Pancreas (tissue), 10 donors: ENCODE results near the gene ALOX5AP. TPM values are rescaled to one million over a fixed set of nuclear protein-coding genes. Genes with fewer than 3 reads are reported as not detected.

Experiments used
- ATAC-seq, 4 donors: fragments of 200-7000 bp; cut with Tn5 transposase; one replicate each; pipeline versions ENCODE4 v1.8.0 to v1.9.1; 2020; ENCODE audit warnings: mild to moderate bottlenecking in 4 of 4, moderate library complexity in 4 of 4
- DNase-seq, 6 donors: peaks; one replicate each; pipeline ENCODE4 v3.0.0-alpha.2; 2020
- FAIRE-seq: peaks from 2 replicates; lab custom pipeline; 2012; peaks lifted over from hg19 to GRCh38; lab: Jason Lieb, UNC
- H3K27ac ChIP-seq, 4 donors: fragments of 200-600 bp; sonication (generic); 1 replicate in 3 of 4; 2 replicates in 1 of 4; pipeline versions ENCODE4 v1.5.0 to v1.8.0; 2020
- H3K27me3 ChIP-seq, 4 donors: fragments of 200-600 bp; one replicate each; pipeline ENCODE4 v1.8.0; 2021
- H3K36me3 ChIP-seq, 3 donors: fragments of 200-600 bp; sonication (generic) in 1 of 3; one replicate each; pipeline versions ENCODE4 v1.5.0 to v1.8.0; 2020 to 2021
- H3K4me1 ChIP-seq, 3 donors: fragments of 200-600 bp; one replicate each; pipeline ENCODE4 v1.8.0; 2021
- H3K4me3 ChIP-seq, 4 donors: fragments of 200-600 bp; sonication (generic) in 2 of 4; one replicate each; pipeline versions ENCODE4 v1.5.0 to v1.8.0; 2020 to 2021
- H3K9me3 ChIP-seq, 4 donors: fragments of 200-600 bp; one replicate each; pipeline ENCODE4 v1.8.0; 2021
- WGBS, 2 donors: extraction: QIAGEN DNeasy Blood & Tissue Kit; methylation state at CpG; one replicate each; pipeline ENCODE4 v1.1.7; 2013; 5-methylcytosine and 5-hydroxymethylcytosine counted together
- intact Hi-C, 3 donors: fragments of 100-400 bp; cut with DNase I; formaldehyde crosslinking; loops; one replicate each; pipeline versions ENCODE4 v1.11.1 to v1.14.2; 2022
- polyA plus RNA-seq, 2 donors: library from polyadenylated mRNA; stranded (reverse); fragments of 200-250 nt; gene quantifications; one replicate each; pipeline ENCODE4 v1.2.3, GENCODE V29; 2013
- total RNA-seq, 6 donors: library from RNA; stranded (reverse); fragmentation: NEBNext Ultra II Directional in 4 of 6; extraction: Animal tissue kit (Norgen Biotek cat#: 25700) in 4 of 6; gene quantifications; one replicate each; pipeline versions ENCODE4 v1.2.1 to v1.2.4, GENCODE V29; 2021 to 2023
- TF ChIP-seq, protein P1 (sequence below), 4 donors: fragments of 200-600 bp; sonication (generic) in 3 of 4; IDR thresholded peaks; one replicate each; pipeline versions ENCODE4 v1.5.0 to v1.8.0; 2021; ENCODE audit warnings: antibody characterized with exemption in 4 of 4
- donor health status: healthy with polysubstance abuse.
- donor health status: DM: no; HTN: no; CAD: no; lungs with moderate emphysema.
- donor health status: DM: no; HTN: no; CAD: no.
- donor health status: control.
- donor health status: control.
- donor health status: Bipolar disorder and iron deficiency.
- donor health status: DM: yes; HTN: yes; CAD: no.
- donor health status: DM: no; HTN: no; CAD: no.
- donor health status: DM: no; HTN: no; CAD: no.
- donor health status: DM: yes; HTN: yes; CAD: no.

Gene ALOX5AP
- total and polyA plus RNA-seq, 8 donors = 1.3 to 33.2 (median 3.6) TPM

- no peak for FAIRE-seq
Observed at GRCh38 chr13:30727491-30728355, 7.6 kb upstream of the ALOX5AP start.

GRCh38 chr13:30729801-30730200 lies 5.5 kb upstream of the ALOX5AP start:
- Histone ChIP-seq H3K9me3 (no peaks in the 10 kb centered on the region), H3K4me1 (no peaks in the 10 kb centered on the region), H3K27me3 (no peaks in the 10 kb centered on the region), H3K36me3 (no peaks in the 10 kb centered on the region), H3K27ac (no peak overlapping the region), H3K4me3 (no peak overlapping the region)
- DNase-seq (no peak), FAIRE-seq (no peak), ATAC-seq (no peak)
- intact Hi-C loops = no loop called here
- TF ChIP-seq, protein P1, sequence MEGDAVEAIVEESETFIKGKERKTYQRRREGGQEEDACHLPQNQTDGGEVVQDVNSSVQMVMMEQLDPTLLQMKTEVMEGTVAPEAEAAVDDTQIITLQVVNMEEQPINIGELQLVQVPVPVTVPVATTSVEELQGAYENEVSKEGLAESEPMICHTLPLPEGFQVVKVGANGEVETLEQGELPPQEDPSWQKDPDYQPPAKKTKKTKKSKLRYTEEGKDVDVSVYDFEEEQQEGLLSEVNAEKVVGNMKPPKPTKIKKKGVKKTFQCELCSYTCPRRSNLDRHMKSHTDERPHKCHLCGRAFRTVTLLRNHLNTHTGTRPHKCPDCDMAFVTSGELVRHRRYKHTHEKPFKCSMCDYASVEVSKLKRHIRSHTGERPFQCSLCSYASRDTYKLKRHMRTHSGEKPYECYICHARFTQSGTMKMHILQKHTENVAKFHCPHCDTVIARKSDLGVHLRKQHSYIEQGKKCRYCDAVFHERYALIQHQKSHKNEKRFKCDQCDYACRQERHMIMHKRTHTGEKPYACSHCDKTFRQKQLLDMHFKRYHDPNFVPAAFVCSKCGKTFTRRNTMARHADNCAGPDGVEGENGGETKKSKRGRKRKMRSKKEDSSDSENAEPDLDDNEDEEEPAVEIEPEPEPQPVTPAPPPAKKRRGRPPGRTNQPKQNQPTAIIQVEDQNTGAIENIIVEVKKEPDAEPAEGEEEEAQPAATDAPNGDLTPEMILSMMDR (IDR thresholded peaks at IDR 0.05) = no peak
- 79 to 83% methylated on average over 8 of the region's 8 CpGs for WGBS, 2 donors

More at GRCh38 chr13:30727491-30728355, 7.6 kb upstream of the ALOX5AP start:
- WGBS, 2 donors = 81 to 82% methylated on average over 6 of the region's 6 CpGs
- intact Hi-C loops = no loop called here
- Histone ChIP-seq H3K9me3 (no peaks in the 10 kb centered on the region), H3K36me3 (no peaks in the 10 kb centered on the region), H3K4me1 (no peaks in the 10 kb centered on the region), H3K27me3 (no peaks in the 10 kb centered on the region), H3K4me3 (no peak overlapping the region), H3K27ac (no peak overlapping the region)
- TF ChIP-seq, protein P1 (IDR thresholded peaks at IDR 0.05) = no peak
- ATAC-seq (no peak), DNase-seq (no peak)

GRCh38 chr13:30730526-30730925 lies 4.8 kb upstream of the ALOX5AP start:
- no peaks in the 10 kb centered on the region for H3K27me3 ChIP-seq
- no peak overlapping the region for H3K4me3 ChIP-seq
- H3K9me3 ChIP-seq = no peaks in the 10 kb centered on the region
- H3K36me3 ChIP-seq = no peaks in the 10 kb centered on the region
- H3K27ac ChIP-seq = no peak overlapping the region
- TF ChIP-seq, protein P1 (IDR thresholded peaks at IDR 0.05) = no peak
- H3K4me1 ChIP-seq = no peaks in the 10 kb centered on the region
- DNase-seq (peak in 1 of 6 donors; percentile 46), FAIRE-seq (no peak), ATAC-seq (peak in 2 of 4 donors; percentile 22 to 30)
- intact Hi-C loops = no loop called here
- 50% methylated on average over 7 of the region's 7 CpGs for WGBS, 2 donors

GRCh38 chr13:30731361-30732045 lies 3.8 kb upstream of the ALOX5AP start:
- WGBS, 2 donors = 60 to 66% methylated on average over 21 of the region's 21 CpGs
- no peak for DNase-seq
- Histone ChIP-seq H3K4me1 (no peaks in the 10 kb centered on the region), H3K27me3 (no peaks in the 10 kb centered on the region), H3K4me3 (no peak overlapping the region), H3K36me3 (no peaks in the 10 kb centered on the region), H3K27ac (no peak overlapping the region), H3K9me3 (no peaks in the 10 kb centered on the region)
- TF ChIP-seq, protein P1 (IDR thresholded peaks at IDR 0.05) = no peak
- peak in 1 of 4 donors; percentile 36 for ATAC-seq
- FAIRE-seq = no peak
- intact Hi-C loops = no loop called here
